Liver (tissue), 9 donors: ENCODE measurements around the gene GLIPR2. TPM values are rescaled to one million over a fixed set of nuclear protein-coding genes. Genes with fewer than 3 reads are reported as not detected.

Experiments
- DNase-seq: peaks from one replicate; pipeline ENCODE4 v3.0.0-alpha.2; 2017; ENCODE audit warnings: low spot score
- H3K27ac ChIP-seq, 2 donors: one replicate each; pipeline ENCODE4 v1.7.0; 2013; ENCODE audit warnings: inconsistent platforms in 2 of 2, low read length in 2 of 2, control low read depth in 1 of 2, low read depth in 1 of 2, mild to moderate bottlenecking in 1 of 2
- H3K27me3 ChIP-seq, 4 donors: one replicate each; pipeline versions ENCODE4 v1.6.1 to v1.7.0; 2013; ENCODE audit warnings: low read length in 3 of 4, inconsistent platforms in 1 of 4, mild to moderate bottlenecking in 1 of 4, moderate library complexity in 1 of 4; ENCODE audit not compliant: control insufficient read depth in 4 of 4, insufficient read depth in 4 of 4
- H3K36me3 ChIP-seq, 4 donors: one replicate each; pipeline versions ENCODE4 v1.6.1 to v1.7.0; 2013; ENCODE audit warnings: low read length in 3 of 4, mild to moderate bottlenecking in 3 of 4, low read depth in 1 of 4, moderate library complexity in 1 of 4; ENCODE audit not compliant: control insufficient read depth in 4 of 4, insufficient read depth in 3 of 4
- H3K4me1 ChIP-seq, 4 donors: one replicate each; pipeline versions ENCODE4 v1.6.1 to v1.7.0; 2013; ENCODE audit warnings: low read length in 3 of 4, mild to moderate bottlenecking in 3 of 4, moderate library complexity in 1 of 4; ENCODE audit not compliant: control insufficient read depth in 4 of 4, insufficient read depth in 4 of 4
- H3K4me3 ChIP-seq, 3 donors: one replicate each; pipeline versions ENCODE4 v1.6.1 to v1.7.0; 2013; ENCODE audit warnings: low read length in 3 of 3, control low read depth in 1 of 3, low read depth in 1 of 3, mild to moderate bottlenecking in 1 of 3
- H3K9ac ChIP-seq, 2 donors: one replicate each; pipeline ENCODE4 v1.7.0; 2013; ENCODE audit warnings: low read length in 2 of 2, mild to moderate bottlenecking in 2 of 2, moderate library complexity in 2 of 2, control low read depth in 1 of 2, low read depth in 1 of 2
- H3K9me3 ChIP-seq, 4 donors: one replicate each; pipeline versions ENCODE4 v1.6.1 to v1.7.0; 2013; ENCODE audit warnings: low read length in 3 of 4; ENCODE audit not compliant: control insufficient read depth in 4 of 4
- CTCF ChIP-seq: fragments of 150-350 bp; IDR thresholded peaks from 2 replicates; pipeline ENCODE4 v1.5.1; 2017; ENCODE audit warnings: improper control_type of control experiment, low read depth, low read length; ENCODE audit not compliant: missing input control
- FOXA2 ChIP-seq: IDR thresholded peaks from 2 replicates; pipeline ENCODE4 v1.6.1; 2016; ENCODE audit warnings: antibody characterized with exemption
- HNF4G ChIP-seq: IDR thresholded peaks from 2 replicates; pipeline ENCODE4 v1.6.1; 2016; ENCODE audit warnings: antibody characterized with exemption
- JUND ChIP-seq, 2 donors: IDR thresholded peaks; 2 replicates each; pipeline ENCODE4 v1.6.1; 2016; ENCODE audit warnings: antibody characterized with exemption in 2 of 2
- MAX ChIP-seq: IDR thresholded peaks from 2 replicates; pipeline ENCODE4 v1.6.1; 2016; ENCODE audit warnings: antibody characterized with exemption
- NR2F2 ChIP-seq: IDR thresholded peaks from 2 replicates; pipeline ENCODE4 v1.6.1; 2016; ENCODE audit warnings: antibody characterized with exemption
- RAD21 ChIP-seq, 2 donors: IDR thresholded peaks; 2 replicates each; pipeline ENCODE4 v1.6.1; 2016; ENCODE audit warnings: antibody characterized with exemption in 2 of 2, mild to moderate bottlenecking in 2 of 2
- REST ChIP-seq: IDR thresholded peaks from 2 replicates; pipeline ENCODE4 v1.6.1; 2016; ENCODE audit warnings: antibody characterized with exemption, mild to moderate bottlenecking
- RXRA ChIP-seq, 2 donors: IDR thresholded peaks; 2 replicates each; pipeline ENCODE4 v1.6.1; 2017 to 2018; ENCODE audit warnings: antibody characterized with exemption in 2 of 2, mild to moderate bottlenecking in 1 of 2
- SP1 ChIP-seq: IDR thresholded peaks from 2 replicates; pipeline ENCODE4 v1.6.1; 2018; ENCODE audit warnings: antibody characterized with exemption, mild to moderate bottlenecking
- TAF1 ChIP-seq: conservative IDR thresholded peaks from 2 replicates; pipeline ENCODE4 v1.6.1; 2016; ENCODE audit warnings: antibody characterized with exemption, mild to moderate bottlenecking
- YY1 ChIP-seq: IDR thresholded peaks from 2 replicates; pipeline ENCODE4 v1.6.1; 2016; ENCODE audit warnings: antibody characterized with exemption, mild to moderate bottlenecking
- ZBTB33 ChIP-seq: IDR thresholded peaks from 2 replicates; pipeline ENCODE4 v1.6.1; 2016; ENCODE audit warnings: antibody characterized with exemption
- WGBS: extraction: QIAGEN DNeasy Blood & Tissue Kit; methylation state at CpG from one replicate; pipeline ENCODE4 v1.1.7; 2013; 5-methylcytosine and 5-hydroxymethylcytosine counted together
- polyA plus RNA-seq, 2 donors: library from polyadenylated mRNA; stranded (reverse) in 1 of 2; unstranded in 1 of 2; fragments of 200-250 nt in 1 of 2; fragments of >200 nt in 1 of 2; fragmentation: Nextera tagmentation in 1 of 2; extraction: Ambion mirVana in 1 of 2; gene quantifications; one replicate each; pipeline versions ENCODE4 v1.2.1 to v1.2.3, GENCODE V29; 2013 to 2015
- total RNA-seq, 2 donors: library from RNA; depleted of rRNA; stranded (reverse); fragments of >200 nt; gene quantifications; one replicate each; pipeline ENCODE4 v1.2.3, GENCODE V29; 2014
- donor health status: healthy.
- donor health status: healthy.
- donor health status: healthy.
- donor health status: healthy.
- donor health status: healthy.

GLIPR2 gene
- total and polyA plus RNA-seq, 4 donors: 1.7 to 17.6 (median 2.9) TPM

GRCh38 chr9:36144309-36145232, 8.0 kb downstream of the GLIPR2 start:
- H3K36me3 ChIP-seq: no peaks in the 10 kb centered on the region
- TF ChIP-seq MAX: no peak
- H3K27ac ChIP-seq: peak overlapping the region in 1 of 2 donors; percentile 54
- no peak overlapping the region for H3K9ac ChIP-seq
- peaks cover 0 to 12% (median 7%) of the 10 kb centered on the region in 4 donors for H3K4me1 ChIP-seq
- H3K27me3 ChIP-seq: no peaks in the 10 kb centered on the region
- peaks cover 0 to 6% (median 3%) of the 10 kb centered on the region in 4 donors for H3K9me3 ChIP-seq
- 84% methylated on average over 12 of the region's 12 CpGs for WGBS
- no peak for DNase-seq
- H3K4me3 ChIP-seq: no peak overlapping the region

- TF ChIP-seq ZBTB33 (no peak), HNF4G (no peak)
- Histone ChIP-seq H3K4me3 (no peak overlapping the region), H3K27ac (no peak overlapping the region), H3K9ac (no peak overlapping the region), H3K27me3 (no peaks in the 10 kb centered on the region), H3K9me3 (peaks cover 0 to 6% (median 3%) of the 10 kb centered on the region in 4 donors), H3K4me1 (peaks cover 0 to 12% (median 8%) of the 10 kb centered on the region in 4 donors), H3K36me3 (no peaks in the 10 kb centered on the region)
- DNase-seq: no peak
- WGBS: 98% methylated on average over 4 of the region's 4 CpGs
Observed at GRCh38 chr9:36145970-36146369, 9.4 kb downstream of the GLIPR2 start.

- DNase-seq: no peak
- Histone ChIP-seq H3K27me3 (no peaks in the 10 kb centered on the region), H3K9me3 (peaks cover 0 to 6% (median 3%) of the 10 kb centered on the region in 4 donors), H3K4me3 (no peak overlapping the region), H3K9ac (no peak overlapping the region), H3K27ac (no peak overlapping the region), H3K36me3 (no peaks in the 10 kb centered on the region), H3K4me1 (peaks cover 0 to 18% (median 8%) of the 10 kb centered on the region in 4 donors)
- 93% methylated on average over 10 of the region's 10 CpGs for WGBS
- TF ChIP-seq NR2F2 (no peak), YY1 (no peak), SP1 (no peak), JUND (IDR thresholded peaks at IDR 0.05) (no peak)
Observed at GRCh38 chr9:36146651-36147050, 10.1 kb downstream of the GLIPR2 start.

GRCh38 chr9:36147441-36148175, 11.1 kb downstream of the GLIPR2 start:
- Histone ChIP-seq H3K4me1 (peaks cover 0 to 16% (median 7%) of the 10 kb centered on the region in 4 donors), H3K36me3 (no peaks in the 10 kb centered on the region), H3K27me3 (no peaks in the 10 kb centered on the region), H3K27ac (no peak overlapping the region), H3K4me3 (no peak overlapping the region), H3K9ac (no peak overlapping the region), H3K9me3 (peaks cover 0 to 6% (median 3%) of the 10 kb centered on the region in 4 donors)
- no peak for DNase-seq
- 93% methylated on average over 14 of the region's 14 CpGs for WGBS
- no peak for TF ChIP-seq FOXA2
- TF ChIP-seq HNF4G: no peak
- TF ChIP-seq RAD21 (IDR thresholded peaks at IDR 0.05): no peak
- no peak for TF ChIP-seq CTCF
- TF ChIP-seq MAX: no peak
- TF ChIP-seq TAF1: no peak
- TF ChIP-seq YY1: no peak
- TF ChIP-seq RXRA (IDR thresholded peaks at IDR 0.05): no peak
- TF ChIP-seq REST: no peak
- TF ChIP-seq SP1: no peak
